ENCODE results near the gene RPLP1.

Gene RPLP1

DNA sequence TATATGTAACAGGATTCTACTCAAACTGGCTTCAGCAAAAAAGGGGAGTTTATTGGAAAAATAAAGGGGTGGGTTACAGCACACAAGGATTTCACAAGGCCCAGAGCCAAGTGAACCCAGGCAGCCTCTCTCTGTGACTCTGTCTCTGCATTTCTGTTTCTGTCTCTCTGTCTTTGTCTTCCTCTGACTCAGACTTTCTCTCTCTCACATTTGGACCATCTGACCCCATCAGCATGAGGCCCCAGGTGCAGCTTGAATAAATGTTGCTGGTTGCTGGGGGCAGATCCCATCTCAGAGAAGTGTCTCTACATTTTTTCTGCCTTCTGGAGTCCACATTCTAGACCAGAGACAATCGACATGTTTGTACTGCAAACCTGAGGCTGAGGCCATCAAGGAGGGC is 45.0 kb downstream of the RPLP1 start:
- H3K27me3 ChIP-seq (replicated peaks), result peaks cover 2% of the 10 kb centered on the region
- no peak for DNase-seq
- H3K27ac ChIP-seq, result no peak overlapping the region
- no peak overlapping the region for H3K4me3 ChIP-seq (ENCODE audit: low read depth, low read length)
- in situ Hi-C loops (cut with HindIII; ENCODE audit: low pct_ligation_motif_present, low sequenced_read_pairs), result no loop called here
- TF ChIP-seq, protein P1, sequence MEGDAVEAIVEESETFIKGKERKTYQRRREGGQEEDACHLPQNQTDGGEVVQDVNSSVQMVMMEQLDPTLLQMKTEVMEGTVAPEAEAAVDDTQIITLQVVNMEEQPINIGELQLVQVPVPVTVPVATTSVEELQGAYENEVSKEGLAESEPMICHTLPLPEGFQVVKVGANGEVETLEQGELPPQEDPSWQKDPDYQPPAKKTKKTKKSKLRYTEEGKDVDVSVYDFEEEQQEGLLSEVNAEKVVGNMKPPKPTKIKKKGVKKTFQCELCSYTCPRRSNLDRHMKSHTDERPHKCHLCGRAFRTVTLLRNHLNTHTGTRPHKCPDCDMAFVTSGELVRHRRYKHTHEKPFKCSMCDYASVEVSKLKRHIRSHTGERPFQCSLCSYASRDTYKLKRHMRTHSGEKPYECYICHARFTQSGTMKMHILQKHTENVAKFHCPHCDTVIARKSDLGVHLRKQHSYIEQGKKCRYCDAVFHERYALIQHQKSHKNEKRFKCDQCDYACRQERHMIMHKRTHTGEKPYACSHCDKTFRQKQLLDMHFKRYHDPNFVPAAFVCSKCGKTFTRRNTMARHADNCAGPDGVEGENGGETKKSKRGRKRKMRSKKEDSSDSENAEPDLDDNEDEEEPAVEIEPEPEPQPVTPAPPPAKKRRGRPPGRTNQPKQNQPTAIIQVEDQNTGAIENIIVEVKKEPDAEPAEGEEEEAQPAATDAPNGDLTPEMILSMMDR (IDR thresholded peaks at IDR 0.05; ENCODE audit: low read depth, low read length, missing control alignments), result no peak
- H3K36me3 ChIP-seq (replicated peaks), result no peaks in the 10 kb centered on the region

DNA sequence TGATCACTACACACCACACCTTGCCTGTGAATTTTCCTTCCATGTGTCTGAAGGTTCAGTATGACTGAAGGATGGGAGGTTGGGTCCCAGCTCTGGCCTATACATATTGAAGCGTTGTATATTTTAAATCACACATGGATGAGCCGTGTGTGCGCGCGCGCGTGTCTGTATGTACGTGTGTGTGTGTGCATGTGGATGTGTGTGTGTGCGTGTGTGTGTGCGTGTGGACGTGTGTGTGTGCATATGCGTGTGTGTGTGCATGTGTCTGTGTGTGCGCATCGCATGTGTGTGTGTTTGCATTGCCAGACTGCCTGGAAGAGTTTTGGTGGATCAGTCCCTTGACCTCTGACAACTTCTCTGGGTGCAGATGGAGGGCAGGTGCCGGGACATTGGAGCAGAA is 45.7 kb downstream of the RPLP1 start:
- H3K27me3 ChIP-seq (replicated peaks), result peaks cover 2% of the 10 kb centered on the region
- TF ChIP-seq, protein P1 (IDR thresholded peaks at IDR 0.05; ENCODE audit: low read depth, low read length, missing control alignments), result no peak
- H3K36me3 ChIP-seq (replicated peaks), result no peaks in the 10 kb centered on the region
- in situ Hi-C loops (cut with HindIII; ENCODE audit: low pct_ligation_motif_present, low sequenced_read_pairs), result no loop called here
- no peak overlapping the region for H3K27ac ChIP-seq
- DNase-seq, result no peak
- no peak overlapping the region for H3K4me3 ChIP-seq (ENCODE audit: low read depth, low read length)

- no peak overlapping the region for H3K27ac ChIP-seq
- DNase-seq, result no peak
- in situ Hi-C loops (cut with HindIII; ENCODE audit: low pct_ligation_motif_present, low sequenced_read_pairs), result no loop called here
- TF ChIP-seq, protein P1 (IDR thresholded peaks at IDR 0.05; ENCODE audit: low read depth, low read length, missing control alignments), result no peak
- peaks cover 2% of the 10 kb centered on the region for H3K27me3 ChIP-seq (replicated peaks)
- no peak overlapping the region for H3K4me3 ChIP-seq (ENCODE audit: low read depth, low read length)
- H3K36me3 ChIP-seq (replicated peaks), result no peaks in the 10 kb centered on the region
Observed at GRCh38 chr15:69498987-69499386, 46.4 kb downstream of the RPLP1 start.

- Histone ChIP-seq H3K36me3 (replicated peaks) (no peaks in the 10 kb centered on the region), H3K27ac (no peak overlapping the region), H3K27me3 (replicated peaks) (peaks cover 2% of the 10 kb centered on the region), H3K4me3 (ENCODE audit: low read depth, low read length) (no peak overlapping the region)
- DNase-seq, result no peak
- TF ChIP-seq, protein P1 (IDR thresholded peaks at IDR 0.05; ENCODE audit: low read depth, low read length, missing control alignments), result no peak
- in situ Hi-C loops (cut with HindIII; ENCODE audit: low pct_ligation_motif_present, low sequenced_read_pairs), result no loop called here
Observed at GRCh38 chr15:69499521-69500211, 47.0 kb downstream of the RPLP1 start.

GRCh38 chr15:69500339-69500738 is 47.7 kb downstream of the RPLP1 start:
- in situ Hi-C loops (cut with HindIII; ENCODE audit: low pct_ligation_motif_present, low sequenced_read_pairs), result no loop called here
- no peak overlapping the region for H3K27ac ChIP-seq
- no peaks in the 10 kb centered on the region for H3K36me3 ChIP-seq (replicated peaks)
- peaks cover 2% of the 10 kb centered on the region for H3K27me3 ChIP-seq (replicated peaks)
- TF ChIP-seq, protein P1 (IDR thresholded peaks at IDR 0.05; ENCODE audit: low read depth, low read length, missing control alignments), result no peak
- no peak for DNase-seq
- H3K4me3 ChIP-seq (ENCODE audit: low read depth, low read length), result no peak overlapping the region

- Histone ChIP-seq H3K36me3 (replicated peaks) (no peaks in the 10 kb centered on the region), H3K4me3 (ENCODE audit: low read depth, low read length) (no peak overlapping the region), H3K27ac (no peak overlapping the region), H3K27me3 (replicated peaks) (peaks cover 2% of the 10 kb centered on the region)
- DNase-seq, result no peak
- in situ Hi-C loops (cut with HindIII; ENCODE audit: low pct_ligation_motif_present, low sequenced_read_pairs), result no loop called here
- TF ChIP-seq, protein P1 (IDR thresholded peaks at IDR 0.05; ENCODE audit: low read depth, low read length, missing control alignments), result no peak
Observed at GRCh38 chr15:69501456-69501855, 48.8 kb downstream of the RPLP1 start.

All from brain microvascular endothelial cell (primary cell).